ENCODE results near the gene TMPRSS13.

GRCh38 chr11:117921456-117921855, 7.7 kb downstream of the TMPRSS13 start:
- TF ChIP-seq CTCF (IDR thresholded peaks at IDR 0.05 in 8 of 11, conservative IDR thresholded peaks at IDR 0.05 in 3 of 11) = no peak
- no peak for TF ChIP-seq POLR2AphosphoS5 (IDR thresholded peaks at IDR 0.05)

All from spleen (tissue), 7 donors.